Loucy (cell line): ENCODE data around the gene MTCL3.

Source experiments
- H2AFZ ChIP-seq: fragments of 200-600 bp; sonication (generic); 2 replicates; pipeline ENCODE4 v1.6.0; 2016; ENCODE audit warnings: antibody characterized with exemption, mild to moderate bottlenecking, low read length, moderate library complexity
- H3F3A ChIP-seq: fragments of 200-600 bp; 2 replicates; pipeline ENCODE4 v1.6.0; 2016; ENCODE audit warnings: antibody characterized with exemption, low read depth, mild to moderate bottlenecking
- H3K27me3 ChIP-seq: fragments of 200-600 bp; sonication (generic); 2 replicates; pipeline ENCODE4 v1.6.1; 2014; ENCODE audit warnings: low read length, mild to moderate bottlenecking; ENCODE audit not compliant: insufficient read depth, poor library complexity, severe bottlenecking
- H3K36me3 ChIP-seq: fragments of 200-600 bp; sonication (generic); 2 replicates; pipeline ENCODE4 v1.6.1; 2016; ENCODE audit warnings: low read length; ENCODE audit not compliant: insufficient read depth
- H3K4me1 ChIP-seq: fragments of 200-600 bp; sonication (generic); 2 replicates; pipeline ENCODE4 v1.5.1; 2014; ENCODE audit warnings: low read length, mild to moderate bottlenecking; ENCODE audit not compliant: insufficient read depth, poor library complexity, severe bottlenecking
- H3K4me2 ChIP-seq: fragments of 200-600 bp; sonication (generic); 2 replicates; pipeline ENCODE4 v1.6.0; 2014; ENCODE audit warnings: antibody characterized with exemption, low read length, low read depth, mild to moderate bottlenecking; ENCODE audit not compliant: poor library complexity, severe bottlenecking
- H3K4me3 ChIP-seq: fragments of 200-600 bp; sonication (generic); 2 replicates; pipeline ENCODE4 v1.5.1; 2014; ENCODE audit warnings: low read length, mild to moderate bottlenecking, mixed read lengths; ENCODE audit not compliant: poor library complexity, severe bottlenecking
- H3K79me2 ChIP-seq: fragments of 200-600 bp; sonication (generic); 2 replicates; pipeline ENCODE4 v1.6.1; 2014; ENCODE audit warnings: low read length; ENCODE audit not compliant: insufficient read depth
- H3K9ac ChIP-seq: fragments of 200-600 bp; sonication (generic); 2 replicates; pipeline ENCODE4 v1.6.0; 2014; ENCODE audit warnings: mild to moderate bottlenecking, low read depth, low read length, moderate library complexity; ENCODE audit not compliant: poor library complexity, severe bottlenecking
- H3K9me2 ChIP-seq: fragments of 200-600 bp; sonication (generic); replicated peaks from 2 replicates; pipeline ENCODE4 v1.6.1; 2016; ENCODE audit warnings: low read depth, low read length, mixed read lengths
- H3K9me3 ChIP-seq: fragments of 200-600 bp; sonication (generic); 2 replicates; pipeline ENCODE4 v1.6.1; 2014; ENCODE audit warnings: mild to moderate bottlenecking, antibody characterized with exemption, low read length, low read depth; ENCODE audit not compliant: insufficient read depth
- H4K20me1 ChIP-seq: fragments of 200-600 bp; sonication (generic); 2 replicates; pipeline ENCODE4 v1.6.0; 2014; ENCODE audit warnings: antibody characterized with exemption, low read length, mild to moderate bottlenecking; ENCODE audit not compliant: insufficient read depth, poor library complexity, severe bottlenecking
- CTCF ChIP-seq: fragments of 200-600 bp; sonication (generic); conservative IDR thresholded peaks from 2 replicates; pipeline ENCODE4 v1.5.1; 2014; ENCODE audit warnings: mild to moderate bottlenecking, antibody characterized with exemption, low read length
- EZH2phosphoT487 ChIP-seq: fragments of 200-600 bp; IDR thresholded peaks from 2 replicates; pipeline ENCODE4 v1.6.1; 2018; ENCODE audit warnings: antibody characterized with exemption, mild to moderate bottlenecking, moderate library complexity, borderline replicate concordance

The MTCL3 gene

GRCh38 chr6:127503022-127503421, 16.1 kb downstream of the MTCL3 start:
- H3K36me3 ChIP-seq = no peaks in the 10 kb centered on the region
- no peak overlapping the region for H3K9ac ChIP-seq
- no peaks in the 10 kb centered on the region for H3F3A ChIP-seq
- H3K9me3 ChIP-seq = no peaks in the 10 kb centered on the region
- H3K9me2 ChIP-seq = no peaks in the 10 kb centered on the region
- no peak overlapping the region for H3K4me2 ChIP-seq
- no peak overlapping the region for H2AFZ ChIP-seq
- no peaks in the 10 kb centered on the region for H3K27me3 ChIP-seq
- no peaks in the 10 kb centered on the region for H3K4me1 ChIP-seq
- no peak overlapping the region for H3K4me3 ChIP-seq
- H4K20me1 ChIP-seq = no peaks in the 10 kb centered on the region
- no peaks in the 10 kb centered on the region for H3K79me2 ChIP-seq
- no peak for TF ChIP-seq CTCF
- no peak for TF ChIP-seq EZH2phosphoT487

GRCh38 chr6:127497410-127497809, 21.7 kb downstream of the MTCL3 start:
- Histone ChIP-seq H3K9me3 (no peaks in the 10 kb centered on the region), H3K4me3 (no peak overlapping the region), H3K36me3 (no peaks in the 10 kb centered on the region), H3K9me2 (no peaks in the 10 kb centered on the region), H3F3A (no peaks in the 10 kb centered on the region), H3K4me1 (peaks cover 14% of the 10 kb centered on the region), H4K20me1 (no peaks in the 10 kb centered on the region), H3K79me2 (no peaks in the 10 kb centered on the region), H3K4me2 (no peak overlapping the region), H3K27me3 (no peaks in the 10 kb centered on the region), H2AFZ (no peak overlapping the region), H3K9ac (no peak overlapping the region)
- TF ChIP-seq EZH2phosphoT487 = no peak
- no peak for TF ChIP-seq CTCF

- Histone ChIP-seq H3K79me2 (no peaks in the 10 kb centered on the region), H3K4me2 (no peak overlapping the region), H2AFZ (no peak overlapping the region), H3K4me1 (peaks cover 14% of the 10 kb centered on the region), H3K9me3 (no peaks in the 10 kb centered on the region), H3K9ac (no peak overlapping the region), H3K9me2 (no peaks in the 10 kb centered on the region), H3K27me3 (no peaks in the 10 kb centered on the region), H3F3A (no peaks in the 10 kb centered on the region), H3K36me3 (no peaks in the 10 kb centered on the region), H4K20me1 (no peaks in the 10 kb centered on the region), H3K4me3 (no peak overlapping the region)
- TF ChIP-seq EZH2phosphoT487 = no peak
- TF ChIP-seq CTCF = no peak; the same call in 1 of the 2 replicates
Measured at GRCh38 chr6:127496471-127496870, 22.7 kb downstream of the MTCL3 start.
